ENCODE data around the gene TTPAL. TPM values are rescaled to one million over a fixed set of nuclear protein-coding genes. Genes with fewer than 3 reads are reported as not detected.

TTPAL gene
- total and polyA plus RNA-seq, 2 of the 4 experiments (the other 2 are of a cell fraction) = 8.2 to 18.1 TPM

DNA sequence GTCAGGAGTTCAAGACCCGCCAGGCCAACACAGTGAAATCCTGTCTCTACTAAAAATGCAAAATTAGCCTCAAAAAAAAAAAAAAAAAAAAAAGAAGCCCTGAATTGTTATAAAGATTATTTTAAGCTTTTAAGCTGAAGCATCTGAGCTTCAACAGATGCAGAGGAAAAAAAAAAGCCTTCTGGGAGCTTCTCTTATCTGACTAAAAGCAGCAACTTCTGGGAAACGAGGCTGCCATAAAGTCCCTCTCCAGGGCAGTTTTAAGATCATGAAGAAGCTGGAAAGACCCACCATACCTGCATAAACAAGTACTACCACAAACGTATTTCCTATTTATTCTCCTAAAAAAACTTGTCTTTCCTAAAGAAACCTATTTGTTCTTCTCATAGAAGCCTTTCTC, 42.6 kb downstream of the TTPAL start:
- Histone ChIP-seq H2BK120ac (ENCODE audit: low read depth, low read length) (no peak overlapping the region), H3K14ac (replicated peaks; ENCODE audit: low read depth, low read length) (no peak overlapping the region), H4K8ac (ENCODE audit: low read depth in 2 of 2, low read length in 2 of 2) (no peak overlapping the region), H3K4me1 (ENCODE audit: control insufficient read depth, insufficient read depth, low read length) (peaks cover 10% of the 10 kb centered on the region), H3K36me3 (ENCODE audit: control insufficient read depth, insufficient read depth, low read length) (peaks cover 6% of the 10 kb centered on the region), H2BK15ac (ENCODE audit: low read depth, low read length) (no peak overlapping the region), H2AK5ac (ENCODE audit: low read depth, low read length) (no peak overlapping the region), H3K56ac (ENCODE audit: extremely low read depth, insufficient read depth, low read length) (no peak overlapping the region), H4K5ac (ENCODE audit: low read depth, low read length) (no peak overlapping the region), H3K4ac (ENCODE audit: low read depth, low read length) (no peak overlapping the region), H4K91ac (ENCODE audit: insufficient read depth, low read depth, low read length) (no peak overlapping the region), H3K18ac (ENCODE audit: low read depth, low read length) (no peak overlapping the region), H3K4me2 (ENCODE audit: low read depth, low read length) (no peak overlapping the region), H3K9ac (ENCODE audit: low read depth, low read length) (no peak overlapping the region), H3K4me3 (ENCODE audit: insufficient read depth, low read depth, low read length) (no peak overlapping the region), H3K9me3 (ENCODE audit: control insufficient read depth, insufficient read depth, low read length) (no peaks in the 10 kb centered on the region), H2AK9ac (replicated peaks; ENCODE audit: low read depth, low read length, poor library complexity) (no peak overlapping the region), H3K9me1 (ENCODE audit: insufficient read depth, low read length) (peaks cover 6% of the 10 kb centered on the region), H4K20me1 (ENCODE audit: insufficient read depth, low read length) (peaks cover 70% of the 10 kb centered on the region), H2AFZ (replicated peaks; ENCODE audit: low read length, poor library complexity) (no peak overlapping the region), H2BK20ac (ENCODE audit: low read depth, low read length) (no peak overlapping the region), H3K23ac (ENCODE audit: low read depth, low read length) (no peak overlapping the region), H3K27ac (ENCODE audit: insufficient read depth, low read length) (no peak overlapping the region), H3K27me3 (ENCODE audit: control insufficient read depth, insufficient read depth, low read length) (no peaks in the 10 kb centered on the region), H3K79me1 (ENCODE audit: low read depth in 1 of 2, low read length in 2 of 2) (peaks cover 0 to 69% of the 10 kb centered on the region in 2 experiments; a peak in 2 of 4 replicates), H2BK5ac (ENCODE audit: low read depth, low read length, poor library complexity, severe bottlenecking) (no peak overlapping the region)
- no TSS peak for BruUV-seq (replicated peaks)
- intact Hi-C loops (cut with micrococcal nuclease) (no loop called here), dilution Hi-C loops (cut with HindIII; ENCODE audit: low sequenced_read_pairs, unreplicated experiment) (no loop called here), in situ Hi-C loops (cut with MboI; ENCODE audit: low sequenced_read_pairs) (no loop called here)
- DNase-seq (no peak), ATAC-seq (ENCODE audit: low read depth) (no peak)
- WGBS, 2 experiments (ENCODE audit: extremely low coverage in 2 of 2, insufficient read length in 1 of 2) = no CpG with 5 or more reads among the region's 3 CpGs
- TF ChIP-seq, protein P1, sequence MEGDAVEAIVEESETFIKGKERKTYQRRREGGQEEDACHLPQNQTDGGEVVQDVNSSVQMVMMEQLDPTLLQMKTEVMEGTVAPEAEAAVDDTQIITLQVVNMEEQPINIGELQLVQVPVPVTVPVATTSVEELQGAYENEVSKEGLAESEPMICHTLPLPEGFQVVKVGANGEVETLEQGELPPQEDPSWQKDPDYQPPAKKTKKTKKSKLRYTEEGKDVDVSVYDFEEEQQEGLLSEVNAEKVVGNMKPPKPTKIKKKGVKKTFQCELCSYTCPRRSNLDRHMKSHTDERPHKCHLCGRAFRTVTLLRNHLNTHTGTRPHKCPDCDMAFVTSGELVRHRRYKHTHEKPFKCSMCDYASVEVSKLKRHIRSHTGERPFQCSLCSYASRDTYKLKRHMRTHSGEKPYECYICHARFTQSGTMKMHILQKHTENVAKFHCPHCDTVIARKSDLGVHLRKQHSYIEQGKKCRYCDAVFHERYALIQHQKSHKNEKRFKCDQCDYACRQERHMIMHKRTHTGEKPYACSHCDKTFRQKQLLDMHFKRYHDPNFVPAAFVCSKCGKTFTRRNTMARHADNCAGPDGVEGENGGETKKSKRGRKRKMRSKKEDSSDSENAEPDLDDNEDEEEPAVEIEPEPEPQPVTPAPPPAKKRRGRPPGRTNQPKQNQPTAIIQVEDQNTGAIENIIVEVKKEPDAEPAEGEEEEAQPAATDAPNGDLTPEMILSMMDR (conservative IDR thresholded peaks at IDR 0.05; ENCODE audit: low read depth, low read length) = no peak
- no peak for TF ChIP-seq MXI1 (IDR thresholded peaks at IDR 0.05; ENCODE audit: borderline replicate concordance, low read depth, low read length)
- TF ChIP-seq FOS (IDR thresholded peaks at IDR 0.05; ENCODE audit: low read depth, low read length) = no peak
- TF ChIP-seq RFX5 (IDR thresholded peaks at IDR 0.05; ENCODE audit: low read depth, low read length) = no peak
- TF ChIP-seq SMC3 (IDR thresholded peaks at IDR 0.05; ENCODE audit: low read depth, low read length) = no peak
- no peak for TF ChIP-seq BHLHE40 (IDR thresholded peaks at IDR 0.05; ENCODE audit: low read depth, low read length)
- TF ChIP-seq CHD1 (IDR thresholded peaks at IDR 0.05; ENCODE audit: low read depth, low read length) = no peak
- no peak for TF ChIP-seq RCOR1 (IDR thresholded peaks at IDR 0.05; ENCODE audit: insufficient replicate concordance, low read length)
- TF ChIP-seq NFE2L2 (IDR thresholded peaks at IDR 0.05; ENCODE audit: low read depth, low read length) = no peak
- TF ChIP-seq POLR2A (IDR thresholded peaks at IDR 0.05; ENCODE audit: low read depth, low read length) = no peak
- TF ChIP-seq, protein P2, sequence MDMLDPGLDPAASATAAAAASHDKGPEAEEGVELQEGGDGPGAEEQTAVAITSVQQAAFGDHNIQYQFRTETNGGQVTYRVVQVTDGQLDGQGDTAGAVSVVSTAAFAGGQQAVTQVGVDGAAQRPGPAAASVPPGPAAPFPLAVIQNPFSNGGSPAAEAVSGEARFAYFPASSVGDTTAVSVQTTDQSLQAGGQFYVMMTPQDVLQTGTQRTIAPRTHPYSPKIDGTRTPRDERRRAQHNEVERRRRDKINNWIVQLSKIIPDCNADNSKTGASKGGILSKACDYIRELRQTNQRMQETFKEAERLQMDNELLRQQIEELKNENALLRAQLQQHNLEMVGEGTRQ (IDR thresholded peaks at IDR 0.05; ENCODE audit: low read depth, low read length) = no peak
- no peak for TF ChIP-seq RAD21 (IDR thresholded peaks at IDR 0.05; ENCODE audit: low read length)
- no peak for TF ChIP-seq MAZ (IDR thresholded peaks at IDR 0.05; ENCODE audit: borderline replicate concordance, low read depth, low read length)
- TF ChIP-seq CEBPB (IDR thresholded peaks at IDR 0.05; ENCODE audit: low read depth, low read length) = no peak
- TF ChIP-seq, protein P3, sequence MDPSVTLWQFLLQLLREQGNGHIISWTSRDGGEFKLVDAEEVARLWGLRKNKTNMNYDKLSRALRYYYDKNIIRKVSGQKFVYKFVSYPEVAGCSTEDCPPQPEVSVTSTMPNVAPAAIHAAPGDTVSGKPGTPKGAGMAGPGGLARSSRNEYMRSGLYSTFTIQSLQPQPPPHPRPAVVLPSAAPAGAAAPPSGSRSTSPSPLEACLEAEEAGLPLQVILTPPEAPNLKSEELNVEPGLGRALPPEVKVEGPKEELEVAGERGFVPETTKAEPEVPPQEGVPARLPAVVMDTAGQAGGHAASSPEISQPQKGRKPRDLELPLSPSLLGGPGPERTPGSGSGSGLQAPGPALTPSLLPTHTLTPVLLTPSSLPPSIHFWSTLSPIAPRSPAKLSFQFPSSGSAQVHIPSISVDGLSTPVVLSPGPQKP (IDR thresholded peaks at IDR 0.05; ENCODE audit: borderline replicate concordance, low read depth, low read length) = no peak
- ChIA-PET CTCF (no interaction called here), POLR2A (ENCODE audit: unreplicated experiment) (interaction anchor here (0.6 kb wide), 1 partner anchor 12 kb away, joined by 4 read pairs; no protein-coding TSS in a partner anchor)

All from IMR-90 (cell line).